Measurements from ENCODE around the gene GLRX3. TPM values are rescaled to one million over a fixed set of nuclear protein-coding genes. Genes with fewer than 3 reads are reported as not detected.

Gene GLRX3
- total RNA-seq, 2 donors from 2014 or later = 94.1 to 103 TPM

DNA sequence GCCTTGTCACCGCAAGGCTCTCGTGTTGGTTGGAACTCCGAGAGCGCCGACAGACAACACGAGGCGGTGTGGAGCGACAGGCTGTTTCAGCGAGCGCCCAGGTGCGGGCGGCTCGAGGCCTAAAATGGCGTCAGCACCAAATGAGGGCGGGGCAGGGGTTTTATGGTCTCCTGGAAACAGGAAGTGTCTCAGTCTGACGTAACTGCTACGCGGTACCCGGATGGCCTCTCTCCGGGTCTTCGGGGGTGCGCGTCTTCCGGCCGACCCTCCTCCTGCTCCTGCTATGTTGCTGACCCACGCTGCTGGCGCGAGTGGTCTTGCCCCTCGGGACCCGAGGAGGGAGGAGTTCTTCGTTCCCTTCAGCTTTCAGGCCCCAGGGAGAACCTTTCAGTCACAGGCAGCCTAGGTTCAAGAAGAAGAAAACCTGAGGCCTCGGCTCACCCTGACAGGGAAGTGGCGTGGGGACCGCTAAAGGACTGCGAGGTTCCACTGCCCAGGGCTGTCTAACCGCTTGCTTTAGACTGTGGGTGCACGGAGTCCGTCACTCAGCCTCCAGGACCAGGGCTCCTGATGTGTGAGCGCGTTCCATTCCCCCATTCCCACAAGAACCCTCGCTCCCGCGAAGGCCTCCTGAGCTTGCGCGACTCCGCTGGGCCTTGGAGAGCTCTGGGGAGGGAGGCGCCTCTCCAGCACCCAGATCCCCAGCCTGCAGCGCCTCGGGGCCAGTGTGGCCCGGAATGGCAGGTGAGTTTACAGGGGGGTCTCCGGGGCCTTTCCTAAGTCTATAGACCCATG lies 77.3 kb downstream of the GLRX3 start:
- no peak for DNase-seq (ENCODE audit: low spot score in 2 of 2)
- ATAC-seq = no peak
- Mint-ChIP-seq H3K27ac (no peak overlapping the region), H3K36me3 (no peaks in the 10 kb centered on the region), H3K9me3 (no peaks in the 10 kb centered on the region)

DNA sequence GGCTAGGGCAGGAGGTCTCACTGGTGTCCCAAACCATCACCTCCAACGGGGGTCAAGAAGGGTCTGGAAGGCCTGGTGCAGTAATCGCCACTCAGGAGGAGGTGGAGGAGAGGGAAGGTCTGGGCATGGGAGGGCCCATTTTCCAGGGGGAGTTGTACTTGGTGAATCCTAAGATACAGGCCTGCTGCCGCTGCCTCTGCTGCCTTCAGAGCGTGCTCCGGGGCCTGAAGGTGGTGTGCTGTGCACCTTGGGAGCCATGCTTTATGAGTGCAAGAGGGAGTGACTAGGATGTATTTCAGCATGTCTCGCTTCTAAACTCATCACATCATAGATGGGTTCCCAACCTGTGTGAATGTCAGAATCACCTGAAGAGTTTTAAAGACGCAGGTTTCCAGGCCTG lies 78.2 kb downstream of the GLRX3 start:
- no peak for DNase-seq (ENCODE audit: low spot score in 2 of 2)
- H3K36me3 Mint-ChIP-seq = no peaks in the 10 kb centered on the region
- no peak for ATAC-seq
- no peaks in the 10 kb centered on the region for H3K9me3 Mint-ChIP-seq
- no peak overlapping the region for H3K27ac Mint-ChIP-seq

DNA sequence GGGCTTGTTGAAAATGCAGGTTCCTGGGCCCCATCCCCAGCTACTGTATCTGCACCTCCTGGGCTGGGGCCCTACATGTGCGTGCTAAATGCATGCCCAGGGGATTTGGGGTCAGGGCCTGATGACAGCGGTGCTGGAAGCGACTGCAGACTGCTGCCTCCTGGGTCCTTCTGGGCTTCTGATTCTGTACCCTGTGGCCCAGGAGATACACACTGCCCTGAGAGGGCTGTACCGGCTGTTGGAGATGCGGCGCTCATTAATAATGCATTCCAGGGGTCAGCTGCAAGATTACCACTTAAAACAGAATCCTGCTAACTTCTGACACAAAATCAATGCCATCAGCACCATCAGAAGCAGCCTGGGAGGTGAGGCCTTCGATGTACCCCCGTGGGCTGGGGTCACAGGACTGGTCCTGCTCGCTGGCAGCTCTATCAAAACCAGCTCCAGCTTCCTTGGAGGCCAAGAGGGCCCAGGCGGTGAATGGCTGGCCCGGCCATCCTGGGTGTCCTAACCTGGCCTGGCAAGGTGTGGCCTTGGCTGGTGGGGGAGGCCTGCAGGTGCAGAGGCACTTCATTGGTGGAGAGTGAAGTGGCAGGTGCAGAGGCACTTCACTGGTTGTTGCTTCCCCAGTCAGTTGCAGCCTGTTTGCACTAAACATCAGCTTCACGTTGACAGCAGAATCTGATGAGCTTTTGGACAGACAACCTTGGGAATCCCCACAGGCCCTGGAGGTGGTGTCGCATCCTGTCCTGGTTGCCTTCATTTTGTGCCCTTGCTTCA lies 79.2 kb downstream of the GLRX3 start:
- DNase-seq (ENCODE audit: low spot score in 2 of 2) (no peak), ATAC-seq (no peak)
- H3K27ac Mint-ChIP-seq = no peak overlapping the region
- no peaks in the 10 kb centered on the region for H3K9me3 Mint-ChIP-seq
- no peaks in the 10 kb centered on the region for H3K36me3 Mint-ChIP-seq

DNA sequence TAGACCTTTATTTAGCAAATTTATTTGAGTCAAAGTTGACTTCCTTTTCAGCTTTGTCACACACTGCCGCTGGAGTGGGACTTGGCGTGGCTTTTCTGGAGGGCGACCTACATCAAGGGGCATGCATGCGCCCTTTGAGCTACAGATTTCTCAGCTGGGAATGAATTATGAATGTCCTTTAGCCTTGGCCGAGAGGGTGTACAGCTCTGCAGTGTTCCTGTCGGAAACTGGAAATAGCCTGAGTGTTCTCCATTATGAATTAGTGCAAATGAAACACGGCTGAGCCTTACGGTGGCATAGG lies 79.7 kb downstream of the GLRX3 start:
- ATAC-seq (no peak), DNase-seq (ENCODE audit: low spot score in 2 of 2) (peak in 1 of 2 donors; percentile 44)
- no peaks in the 10 kb centered on the region for H3K9me3 Mint-ChIP-seq
- no peaks in the 10 kb centered on the region for H3K36me3 Mint-ChIP-seq
- H3K27ac Mint-ChIP-seq = no peak overlapping the region

DNA sequence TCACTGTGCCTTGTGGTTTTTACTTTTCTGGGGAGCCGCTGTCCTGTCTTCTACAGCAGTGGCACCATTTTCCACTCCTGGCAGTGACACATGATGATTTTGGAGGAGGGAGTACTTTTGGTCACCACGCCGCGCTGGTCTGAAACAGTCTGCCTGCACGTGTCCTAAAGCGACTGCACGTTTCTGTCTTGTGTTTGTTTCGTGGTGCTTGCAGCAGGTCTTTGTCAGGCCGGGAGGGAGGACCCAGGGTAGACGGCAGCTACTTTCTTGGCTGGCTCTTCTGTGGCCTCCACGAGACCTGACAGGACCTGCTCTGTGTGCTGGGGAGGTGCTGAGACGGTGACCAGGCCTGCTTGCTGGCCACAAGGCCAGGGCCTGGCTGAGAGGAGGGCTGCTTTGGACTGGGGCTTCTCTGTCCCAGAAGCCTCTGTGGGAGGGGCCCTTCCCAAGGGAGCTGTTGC lies 82.0 kb downstream of the GLRX3 start:
- no peaks in the 10 kb centered on the region for H3K36me3 Mint-ChIP-seq
- DNase-seq (ENCODE audit: low spot score in 2 of 2) = no peak
- no peak for ATAC-seq
- no peak overlapping the region for H3K27ac Mint-ChIP-seq
- no peaks in the 10 kb centered on the region for H3K9me3 Mint-ChIP-seq

DNA sequence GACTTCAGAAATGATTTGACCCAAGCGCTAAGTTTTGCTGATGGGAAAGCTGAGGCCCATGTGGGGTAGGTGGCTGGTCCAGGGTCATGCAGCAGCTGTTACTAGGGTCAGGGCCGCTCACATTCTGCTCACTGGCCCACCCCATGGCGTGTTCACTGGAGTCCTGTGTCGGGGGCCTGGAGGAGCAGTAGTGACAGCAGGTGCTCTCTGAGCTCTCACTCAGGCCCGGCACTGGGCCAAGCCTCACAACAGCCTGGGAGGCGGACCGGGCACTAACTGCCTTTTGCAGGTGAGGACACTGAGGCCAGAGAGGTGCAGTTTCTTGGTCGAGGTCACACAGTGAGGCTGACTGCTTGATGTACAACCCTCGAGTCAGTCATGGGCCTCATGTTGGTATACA lies 82.7 kb downstream of the GLRX3 start:
- DNase-seq (ENCODE audit: low spot score in 2 of 2) (no peak), ATAC-seq (no peak)
- Mint-ChIP-seq H3K27ac (no peak overlapping the region), H3K9me3 (no peaks in the 10 kb centered on the region), H3K36me3 (no peaks in the 10 kb centered on the region)

DNA sequence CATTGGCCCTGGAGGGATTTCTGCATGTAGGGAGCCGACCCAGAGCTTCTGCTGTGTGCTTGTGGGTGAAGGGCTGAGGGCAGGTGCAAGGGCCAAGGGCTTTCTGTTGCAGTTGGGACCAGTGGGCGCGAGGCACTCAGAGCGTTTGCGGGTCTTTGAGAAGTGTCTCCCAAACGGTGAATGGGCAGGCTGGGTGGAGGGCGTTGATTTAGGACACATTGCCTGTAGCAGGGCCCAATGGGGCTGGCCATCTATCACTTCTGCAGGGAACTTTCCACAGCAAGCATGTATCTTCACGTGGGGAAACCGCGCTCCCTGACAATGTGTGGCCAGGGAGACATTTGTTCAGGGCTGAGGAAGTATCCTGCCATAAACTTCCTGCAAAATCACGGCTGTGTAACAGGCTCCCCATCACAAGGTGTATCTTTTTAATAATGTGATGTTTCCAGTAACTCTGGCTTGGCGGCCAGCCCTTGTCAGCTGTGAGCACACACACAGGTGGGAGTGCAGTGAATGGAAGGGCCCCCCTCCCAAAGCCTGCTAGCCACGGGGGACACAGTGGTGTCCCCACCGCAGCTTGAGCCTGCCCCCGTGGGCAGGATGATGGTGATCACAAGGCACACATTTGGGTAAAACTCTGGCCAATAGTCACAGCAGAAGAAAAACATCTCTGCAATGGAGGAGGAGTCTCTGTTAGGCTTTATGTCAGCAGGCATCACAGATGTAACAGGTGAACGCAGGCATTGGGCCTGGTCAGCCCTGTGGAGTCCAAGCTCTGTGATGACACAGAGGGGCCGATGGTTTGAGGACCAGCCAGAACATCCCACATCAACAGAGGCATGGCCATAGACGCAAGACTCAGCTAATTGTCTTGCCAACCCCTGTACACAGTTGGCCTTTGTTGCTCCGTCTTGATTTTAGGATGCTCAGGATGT lies 84.3 kb downstream of the GLRX3 start:
- Mint-ChIP-seq H3K36me3 (no peaks in the 10 kb centered on the region), H3K9me3 (no peaks in the 10 kb centered on the region), H3K27ac (no peak overlapping the region)
- DNase-seq (ENCODE audit: low spot score in 2 of 2) (no peak), ATAC-seq (no peak)

DNA sequence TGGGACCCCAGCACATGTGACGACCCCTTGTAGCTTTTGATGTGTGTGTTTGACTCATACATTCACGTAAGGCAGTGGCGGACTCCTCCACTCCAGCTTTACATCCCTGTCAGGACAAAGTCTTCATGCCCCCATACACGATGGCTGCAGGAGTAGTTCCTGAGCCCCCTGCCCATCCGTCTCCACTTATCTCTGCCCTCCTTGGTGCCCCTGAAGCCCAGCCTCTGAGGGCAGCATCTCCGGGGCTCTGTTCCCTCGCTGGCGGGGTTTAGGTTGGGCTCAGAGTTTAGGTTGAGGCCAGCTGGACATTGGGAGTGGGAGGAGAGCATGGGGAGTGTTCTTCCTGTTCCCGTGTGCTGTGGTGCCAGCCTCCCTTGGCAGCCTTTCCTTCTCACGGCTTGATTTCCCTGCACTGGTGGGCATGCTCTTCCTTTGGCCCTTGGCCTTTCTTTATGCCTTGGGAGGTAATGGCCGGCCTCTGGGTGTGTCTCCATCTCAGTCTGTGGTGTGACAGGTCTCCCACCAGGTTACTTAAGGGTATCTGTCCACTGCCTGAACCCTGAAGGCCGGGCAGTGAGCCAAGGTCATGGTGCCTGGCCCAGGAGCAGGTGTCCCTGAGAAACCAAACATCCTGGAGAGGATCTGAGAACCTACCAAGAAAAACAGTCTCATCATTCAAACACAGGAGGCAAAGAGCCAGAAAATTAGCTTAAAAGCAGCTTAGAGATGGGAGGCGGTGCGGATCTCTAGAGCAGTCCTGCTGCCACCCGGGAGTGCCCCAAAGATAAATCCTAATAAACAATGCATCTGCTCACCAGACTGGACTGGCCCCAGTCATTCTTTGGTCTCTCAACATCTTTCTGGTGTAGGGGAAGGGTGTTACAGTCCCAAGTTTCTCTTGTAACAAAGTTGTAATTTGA lies 85.5 kb downstream of the GLRX3 start:
- peak overlapping the region in 1 of 2 donors; percentile 66 for H3K27ac Mint-ChIP-seq
- ATAC-seq = no peak

DNA sequence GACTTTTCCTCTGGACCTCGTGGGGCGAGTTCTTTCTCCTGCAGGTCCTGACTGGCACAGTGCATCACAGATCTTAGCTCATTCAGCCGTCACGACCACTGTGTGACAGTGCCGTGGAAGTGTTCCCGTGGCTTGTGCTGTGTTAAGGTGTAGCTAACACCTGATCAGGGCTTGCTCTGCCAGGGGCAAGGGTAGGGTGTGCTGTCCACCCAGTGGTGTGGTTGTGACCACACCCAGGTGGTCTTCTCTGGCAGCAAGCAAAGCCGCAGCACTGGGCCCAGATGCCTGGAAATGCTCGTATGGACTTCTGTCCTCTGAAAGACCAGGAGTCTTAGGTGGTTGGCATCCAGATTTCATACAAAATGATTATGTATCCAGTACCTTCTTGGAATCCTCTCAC lies 86.2 kb downstream of the GLRX3 start:
- ATAC-seq (no peak), DNase-seq (ENCODE audit: low spot score in 2 of 2) (no peak)
- H3K9me3 Mint-ChIP-seq = peaks cover 2 to 3% of the 10 kb centered on the region in 2 donors
- H3K36me3 Mint-ChIP-seq = peaks cover 3 to 4% of the 10 kb centered on the region in 2 donors
- no peak overlapping the region for H3K27ac Mint-ChIP-seq

More for the DNA sequence above, 85.5 kb downstream of the GLRX3 start:
- Mint-ChIP-seq H3K36me3 (no peaks in the 10 kb centered on the region), H3K9me3 (no peaks in the 10 kb centered on the region)
- no peak for DNase-seq (ENCODE audit: low spot score in 2 of 2)

DNA sequence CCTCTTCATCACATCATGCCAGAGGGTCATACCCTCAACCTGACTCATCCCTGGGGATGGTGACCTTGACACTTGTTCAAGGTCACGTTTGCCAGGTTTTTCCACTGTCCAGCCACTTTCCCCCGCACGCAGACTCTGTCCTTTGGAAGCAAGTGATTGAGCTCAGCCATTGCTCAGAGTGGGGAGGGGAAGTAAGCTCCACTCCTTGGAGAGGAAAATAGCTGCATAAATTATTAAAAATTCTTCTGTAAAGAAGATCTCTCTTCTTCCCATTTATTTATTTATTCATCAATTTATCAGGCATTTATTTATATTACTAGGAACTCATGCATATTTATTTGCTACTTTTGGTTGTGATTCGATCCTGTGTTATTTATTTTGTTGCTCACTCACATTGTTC lies 88.0 kb downstream of the GLRX3 start:
- Mint-ChIP-seq H3K27ac (no peak overlapping the region), H3K36me3 (peaks cover 15 to 17% of the 10 kb centered on the region in 2 donors), H3K9me3 (peaks cover 4 to 5% of the 10 kb centered on the region in 2 donors)
- DNase-seq (ENCODE audit: low spot score in 2 of 2) = no peak
- ATAC-seq = no peak

DNA sequence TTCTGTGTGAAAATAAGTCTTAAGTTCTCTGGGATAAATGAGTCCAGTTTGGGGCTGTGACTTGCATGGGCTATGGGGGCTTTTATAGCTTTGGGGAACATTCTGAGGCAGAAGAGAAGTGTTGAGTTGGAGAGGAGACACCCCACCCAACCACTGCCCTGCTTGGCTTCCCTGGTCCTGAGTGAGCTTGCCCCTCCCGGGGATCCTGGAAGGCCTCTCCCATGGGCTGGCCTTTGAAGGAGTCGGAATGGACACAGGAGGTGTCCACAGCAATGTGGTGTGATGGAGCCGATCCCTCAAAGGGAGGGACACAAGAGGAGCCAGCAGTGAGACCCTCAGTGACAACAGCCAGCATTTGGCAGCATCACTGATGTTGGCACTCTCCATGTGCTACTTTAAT lies 89.8 kb downstream of the GLRX3 start:
- DNase-seq (ENCODE audit: low spot score in 2 of 2) (no peak), ATAC-seq (no peak)
- peaks cover 15 to 17% of the 10 kb centered on the region in 2 donors for H3K36me3 Mint-ChIP-seq
- H3K9me3 Mint-ChIP-seq = peaks cover 4 to 5% of the 10 kb centered on the region in 2 donors
- no peak overlapping the region for H3K27ac Mint-ChIP-seq

DNA sequence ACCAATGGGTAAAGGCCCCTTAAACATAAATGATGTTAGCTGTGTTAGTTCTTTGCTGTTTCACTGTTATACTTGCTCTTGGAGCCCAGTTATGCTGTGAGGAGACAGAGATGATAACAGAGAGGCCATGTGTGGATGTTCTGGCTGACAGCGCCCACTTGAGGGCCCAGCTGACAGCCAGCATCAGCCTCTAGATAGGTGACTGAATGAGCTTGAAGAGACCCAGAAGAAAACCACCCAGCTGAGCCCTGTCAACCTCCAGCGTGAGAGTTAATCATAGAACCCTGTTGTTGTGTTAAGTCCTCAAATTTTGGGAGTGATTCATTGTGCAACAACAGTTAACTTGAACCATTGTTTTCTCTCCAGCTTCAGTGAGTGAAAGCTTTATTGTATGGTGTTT lies 91.7 kb downstream of the GLRX3 start:
- H3K9me3 Mint-ChIP-seq = peaks cover 4 to 5% of the 10 kb centered on the region in 2 donors

More for the DNA sequence above, 91.7 kb downstream of the GLRX3 start:
- ATAC-seq = no peak
- H3K27ac Mint-ChIP-seq = no peak overlapping the region
- no peak for DNase-seq (ENCODE audit: low spot score in 2 of 2)
- peaks cover 15 to 17% of the 10 kb centered on the region in 2 donors for H3K36me3 Mint-ChIP-seq

Other genes starting within 250 kb of the GLRX3 start
- gene EBF3, start 172.1 kb upstream of the GLRX3 start, total RNA-seq = not detected
- gene C10orf143, start 25.6 kb upstream of the GLRX3 start, total RNA-seq = 1 to 10 TPM in 1 of 2 donors, under 1 TPM in 1; 0.43 to 3.1 TPM